WTC11 (cell line): ENCODE data around the gene SAA1. TPM values are rescaled to one million over a fixed set of nuclear protein-coding genes. Genes with fewer than 3 reads are reported as not detected.
"Not testable (repeated sequence)": the region's sequence is repeated elsewhere in the genome, so short reads cannot be mapped to it uniquely, and the experiment has no call there.

ENCODE experiments used
- ATAC-seq: fragments of 200-7000 bp; cut with Tn5 transposase; 2 replicates; pipeline ENCODE4 v1.10.0; 2021; ENCODE audit warnings: mild to moderate bottlenecking, moderate library complexity
- CTCF ChIA-PET: fragments of 300-600 bp; sonication (Branson Sonifier 250); formaldehyde crosslinking; loops from one replicate; lab custom pipeline; 2021; ENCODE audit warnings: antibody characterized with exemption; lab: Charles Lee
- POLR2A ChIA-PET: fragments of 350-600 bp; sonication (Branson Sonifier 250); formaldehyde crosslinking; loops from one replicate; lab custom pipeline; 2021; ENCODE audit warnings: antibody characterized with exemption; lab: Charles Lee
- DNase-seq: peaks from one replicate; pipeline ENCODE4 v3.0.0; 2021; ENCODE audit warnings: low spot score
- H3K27ac Mint-ChIP-seq: 2 replicates; pipeline ENCODE4 v1.8.0; 2021; ENCODE audit warnings: mixed read lengths
- H3K27me3 Mint-ChIP-seq: 2 replicates; pipeline ENCODE4 v1.8.0; 2021; ENCODE audit warnings: low read depth, mild to moderate bottlenecking, moderate library complexity, mixed read lengths
- H3K36me3 Mint-ChIP-seq: 2 replicates; pipeline ENCODE4 v1.8.0; 2021; ENCODE audit warnings: mixed read lengths
- H3K4me1 Mint-ChIP-seq: 2 replicates; pipeline ENCODE4 v1.8.0; 2022; ENCODE audit warnings: mixed read lengths
- H3K4me3 Mint-ChIP-seq: 2 replicates; pipeline ENCODE4 v1.8.0; 2021; ENCODE audit warnings: mild to moderate bottlenecking, moderate library complexity, mixed read lengths
- H3K9me3 Mint-ChIP-seq: 2 replicates; pipeline ENCODE4 v1.8.0; 2021; ENCODE audit warnings: mixed read lengths
- CREB1 ChIP-seq: sonication (generic); formaldehyde crosslinking; IDR thresholded peaks from 2 replicates; pipeline ENCODE4 v1.8.0; 2023; ENCODE audit warnings: mild to moderate bottlenecking, missing genetic modification reagents
- ESRRA ChIP-seq: sonication (generic); formaldehyde crosslinking; IDR thresholded peaks from 2 replicates; pipeline ENCODE4 v1.8.1; 2022; ENCODE audit warnings: mild to moderate bottlenecking, missing genetic modification reagents, borderline replicate concordance
- FOXK1 ChIP-seq: sonication (generic); formaldehyde crosslinking; IDR thresholded peaks from 2 replicates; pipeline ENCODE4 v1.8.0; 2022; ENCODE audit warnings: mild to moderate bottlenecking, moderate library complexity, missing genetic modification reagents
- HMGA2 ChIP-seq: fragments of 250-450 bp; sonication (Bioruptor Pico); IDR thresholded peaks from 2 replicates; pipeline ENCODE4 v1.4.0; 2021; ENCODE audit warnings: mild to moderate bottlenecking, moderate library complexity
- NR2C2 ChIP-seq: sonication (generic); formaldehyde crosslinking; IDR thresholded peaks from 2 replicates; pipeline ENCODE4 v1.8.0; 2022; ENCODE audit warnings: mild to moderate bottlenecking, missing genetic modification reagents
- NR3C1 ChIP-seq: sonication (generic); formaldehyde crosslinking; conservative IDR thresholded peaks from 2 replicates; pipeline ENCODE4 v1.8.1; 2023; ENCODE audit warnings: low read depth, mild to moderate bottlenecking, missing genetic modification reagents
- RELA ChIP-seq: sonication (generic); formaldehyde crosslinking; IDR thresholded peaks from 2 replicates; pipeline ENCODE4 v1.8.1; 2022; ENCODE audit warnings: missing genetic modification reagents, mild to moderate bottlenecking, borderline replicate concordance
- TCF7 ChIP-seq: sonication (generic); formaldehyde crosslinking; IDR thresholded peaks from 2 replicates; pipeline ENCODE4 v1.8.0; 2022; ENCODE audit warnings: mild to moderate bottlenecking, low read depth, missing genetic modification reagents, moderate library complexity
- TEAD1 ChIP-seq: sonication (generic); formaldehyde crosslinking; IDR thresholded peaks from 2 replicates; pipeline ENCODE4 v1.8.0; 2022; ENCODE audit warnings: mild to moderate bottlenecking, missing genetic modification reagents
- ZNF138 ChIP-seq: sonication (generic); formaldehyde crosslinking; conservative IDR thresholded peaks from 2 replicates; pipeline ENCODE4 v1.8.1; 2022; ENCODE audit warnings: mild to moderate bottlenecking, moderate library complexity, missing genetic modification reagents
- ZNF416 ChIP-seq: fragments of 250-450 bp; sonication (Bioruptor Pico); IDR thresholded peaks from 2 replicates; pipeline ENCODE4 v1.9.0; 2021; ENCODE audit warnings: mild to moderate bottlenecking, inconsistent platforms
- total RNA-seq: library from RNA; stranded (reverse); gene quantifications from 3 replicates; pipeline ENCODE4 v1.2.3, GENCODE V29; 2021
- TF ChIP-seq, protein P1 (sequence below): sonication (generic); formaldehyde crosslinking; conservative IDR thresholded peaks from 2 replicates; pipeline ENCODE4 v1.8.1; 2022; ENCODE audit warnings: mild to moderate bottlenecking, missing genetic modification reagents
- TF ChIP-seq, protein P2 (sequence below): sonication (generic); formaldehyde crosslinking; IDR thresholded peaks from 2 replicates; pipeline ENCODE4 v1.8.0; 2022; ENCODE audit warnings: mild to moderate bottlenecking, missing genetic modification reagents
- TF ChIP-seq, protein P3 (sequence below): sonication (generic); formaldehyde crosslinking; IDR thresholded peaks from 2 replicates; pipeline ENCODE4 v1.8.0; 2022; ENCODE audit warnings: missing genetic modification reagents
- TF ChIP-seq, protein P4 (sequence below): fragments of 250-450 bp; sonication (Bioruptor Pico); conservative IDR thresholded peaks from 2 replicates; pipeline ENCODE4 v1.9.0; 2021; ENCODE audit warnings: mild to moderate bottlenecking
- TF ChIP-seq, protein P5 (sequence below): sonication (generic); formaldehyde crosslinking; IDR thresholded peaks from 2 replicates; pipeline ENCODE4 v1.8.0; 2023; ENCODE audit warnings: mild to moderate bottlenecking, missing genetic modification reagents
- TF ChIP-seq, protein P6 (sequence below): sonication (generic); formaldehyde crosslinking; IDR thresholded peaks from 2 replicates; pipeline ENCODE4 v1.8.0; 2022; ENCODE audit warnings: mild to moderate bottlenecking, missing genetic modification reagents
- TF ChIP-seq, protein P7 (sequence below): sonication (generic); formaldehyde crosslinking; IDR thresholded peaks from 2 replicates; pipeline ENCODE4 v1.8.1; 2023; ENCODE audit warnings: mild to moderate bottlenecking, missing genetic modification reagents, moderate library complexity

SAA1 gene
- total RNA-seq, 1 experiment from 2014 or later = 7.7 TPM

DNA sequence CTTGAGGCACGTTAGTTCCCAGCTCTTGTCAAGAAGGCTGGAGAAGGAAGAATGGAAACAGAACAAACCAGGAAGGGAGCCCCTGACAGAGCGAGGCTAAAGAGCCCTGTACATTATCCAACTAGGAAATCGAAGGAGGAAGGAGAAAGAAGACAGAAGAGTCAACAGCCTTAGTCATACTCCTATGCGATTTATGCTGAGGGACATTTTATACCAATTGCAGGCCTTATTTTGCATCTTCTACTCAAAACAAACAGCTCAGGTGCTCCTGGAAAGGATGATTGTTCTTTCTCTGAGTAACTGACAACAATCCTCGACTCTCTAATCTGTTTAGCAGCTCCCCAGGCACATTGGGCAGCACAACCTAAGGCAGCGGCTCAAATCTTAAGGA is 18.9 kb upstream of the SAA1 start:
- H3K4me3 Mint-ChIP-seq, H3K9me3 Mint-ChIP-seq, H3K27ac Mint-ChIP-seq, DNase-seq, CTCF ChIA-PET, H3K4me1 Mint-ChIP-seq, ATAC-seq, H3K27me3 Mint-ChIP-seq, POLR2A ChIA-PET, H3K36me3 Mint-ChIP-seq: not testable (repeated sequence)

DNA sequence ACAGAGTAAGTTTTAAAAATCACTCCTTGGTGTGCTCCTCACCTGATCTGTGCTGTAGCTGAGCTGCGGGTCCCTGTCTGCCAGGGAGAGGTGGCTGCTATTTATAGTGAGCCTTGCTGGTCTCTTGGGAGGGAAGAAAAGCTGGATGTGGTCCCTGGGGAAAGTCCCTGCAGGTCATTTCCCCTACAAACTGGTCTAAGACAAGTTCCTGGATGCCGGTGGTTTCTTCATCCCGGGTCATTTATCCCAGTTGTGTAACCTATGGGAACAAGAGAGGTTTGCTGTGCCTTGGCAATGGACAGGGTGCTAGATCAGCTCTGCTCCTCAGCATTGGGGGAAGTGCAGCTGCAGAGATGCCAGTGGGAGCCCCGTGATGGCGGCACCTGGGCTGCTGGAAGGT is 17.5 kb upstream of the SAA1 start, which contains the start of gene SAA2:
Gene SAA2, minus strand, starts transcription at position 108 of the 400 bp plus-strand sequence. CDS start 657 bp downstream, outside the sequence.
- no peak for DNase-seq
- no peaks in the 10 kb centered on the region for H3K27me3 Mint-ChIP-seq
- ChIA-PET CTCF (interaction anchor here (1.1 kb wide), 1 partner anchor 21 kb away, joined by 3 read pairs; no protein-coding TSS in a partner anchor), POLR2A (no interaction called here)
- no peak for ATAC-seq
- no peaks in the 10 kb centered on the region for H3K36me3 Mint-ChIP-seq
- H3K4me3 Mint-ChIP-seq = no peak within 1 kb of the TSS
- no peaks in the 10 kb centered on the region for H3K4me1 Mint-ChIP-seq
- TF ChIP-seq NR2C2 (CRISPR knock-in tag) (no peak), ZNF416 (no peak), HMGA2 (CRISPR knock-in tag) (no peak), ESRRA (CRISPR knock-in tag) (no peak), RELA (CRISPR knock-in tag) (no peak), NR3C1 (CRISPR knock-in tag) (no peak), CREB1 (CRISPR knock-in tag) (no peak), TCF7 (CRISPR knock-in tag) (no peak), TEAD1 (CRISPR knock-in tag) (no peak), FOXK1 (CRISPR knock-in tag) (no peak), ZNF138 (no peak)
- TF ChIP-seq, protein P1, sequence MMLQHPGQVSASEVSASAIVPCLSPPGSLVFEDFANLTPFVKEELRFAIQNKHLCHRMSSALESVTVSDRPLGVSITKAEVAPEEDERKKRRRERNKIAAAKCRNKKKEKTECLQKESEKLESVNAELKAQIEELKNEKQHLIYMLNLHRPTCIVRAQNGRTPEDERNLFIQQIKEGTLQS (CRISPR knock-in tag) = no peak
- TF ChIP-seq, protein P2, sequence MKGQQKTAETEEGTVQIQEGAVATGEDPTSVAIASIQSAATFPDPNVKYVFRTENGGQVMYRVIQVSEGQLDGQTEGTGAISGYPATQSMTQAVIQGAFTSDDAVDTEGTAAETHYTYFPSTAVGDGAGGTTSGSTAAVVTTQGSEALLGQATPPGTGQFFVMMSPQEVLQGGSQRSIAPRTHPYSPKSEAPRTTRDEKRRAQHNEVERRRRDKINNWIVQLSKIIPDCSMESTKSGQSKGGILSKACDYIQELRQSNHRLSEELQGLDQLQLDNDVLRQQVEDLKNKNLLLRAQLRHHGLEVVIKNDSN (CRISPR knock-in tag) = no peak
- TF ChIP-seq, protein P3, sequence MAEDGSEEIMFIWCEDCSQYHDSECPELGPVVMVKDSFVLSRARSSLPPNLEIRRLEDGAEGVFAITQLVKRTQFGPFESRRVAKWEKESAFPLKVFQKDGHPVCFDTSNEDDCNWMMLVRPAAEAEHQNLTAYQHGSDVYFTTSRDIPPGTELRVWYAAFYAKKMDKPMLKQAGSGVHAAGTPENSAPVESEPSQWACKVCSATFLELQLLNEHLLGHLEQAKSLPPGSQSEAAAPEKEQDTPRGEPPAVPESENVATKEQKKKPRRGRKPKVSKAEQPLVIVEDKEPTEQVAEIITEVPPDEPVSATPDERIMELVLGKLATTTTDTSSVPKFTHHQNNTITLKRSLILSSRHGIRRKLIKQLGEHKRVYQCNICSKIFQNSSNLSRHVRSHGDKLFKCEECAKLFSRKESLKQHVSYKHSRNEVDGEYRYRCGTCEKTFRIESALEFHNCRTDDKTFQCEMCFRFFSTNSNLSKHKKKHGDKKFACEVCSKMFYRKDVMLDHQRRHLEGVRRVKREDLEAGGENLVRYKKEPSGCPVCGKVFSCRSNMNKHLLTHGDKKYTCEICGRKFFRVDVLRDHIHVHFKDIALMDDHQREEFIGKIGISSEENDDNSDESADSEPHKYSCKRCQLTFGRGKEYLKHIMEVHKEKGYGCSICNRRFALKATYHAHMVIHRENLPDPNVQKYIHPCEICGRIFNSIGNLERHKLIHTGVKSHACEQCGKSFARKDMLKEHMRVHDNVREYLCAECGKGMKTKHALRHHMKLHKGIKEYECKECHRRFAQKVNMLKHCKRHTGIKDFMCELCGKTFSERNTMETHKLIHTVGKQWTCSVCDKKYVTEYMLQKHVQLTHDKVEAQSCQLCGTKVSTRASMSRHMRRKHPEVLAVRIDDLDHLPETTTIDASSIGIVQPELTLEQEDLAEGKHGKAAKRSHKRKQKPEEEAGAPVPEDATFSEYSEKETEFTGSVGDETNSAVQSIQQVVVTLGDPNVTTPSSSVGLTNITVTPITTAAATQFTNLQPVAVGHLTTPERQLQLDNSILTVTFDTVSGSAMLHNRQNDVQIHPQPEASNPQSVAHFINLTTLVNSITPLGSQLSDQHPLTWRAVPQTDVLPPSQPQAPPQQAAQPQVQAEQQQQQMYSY (CRISPR knock-in tag) = no peak
- TF ChIP-seq, protein P4, sequence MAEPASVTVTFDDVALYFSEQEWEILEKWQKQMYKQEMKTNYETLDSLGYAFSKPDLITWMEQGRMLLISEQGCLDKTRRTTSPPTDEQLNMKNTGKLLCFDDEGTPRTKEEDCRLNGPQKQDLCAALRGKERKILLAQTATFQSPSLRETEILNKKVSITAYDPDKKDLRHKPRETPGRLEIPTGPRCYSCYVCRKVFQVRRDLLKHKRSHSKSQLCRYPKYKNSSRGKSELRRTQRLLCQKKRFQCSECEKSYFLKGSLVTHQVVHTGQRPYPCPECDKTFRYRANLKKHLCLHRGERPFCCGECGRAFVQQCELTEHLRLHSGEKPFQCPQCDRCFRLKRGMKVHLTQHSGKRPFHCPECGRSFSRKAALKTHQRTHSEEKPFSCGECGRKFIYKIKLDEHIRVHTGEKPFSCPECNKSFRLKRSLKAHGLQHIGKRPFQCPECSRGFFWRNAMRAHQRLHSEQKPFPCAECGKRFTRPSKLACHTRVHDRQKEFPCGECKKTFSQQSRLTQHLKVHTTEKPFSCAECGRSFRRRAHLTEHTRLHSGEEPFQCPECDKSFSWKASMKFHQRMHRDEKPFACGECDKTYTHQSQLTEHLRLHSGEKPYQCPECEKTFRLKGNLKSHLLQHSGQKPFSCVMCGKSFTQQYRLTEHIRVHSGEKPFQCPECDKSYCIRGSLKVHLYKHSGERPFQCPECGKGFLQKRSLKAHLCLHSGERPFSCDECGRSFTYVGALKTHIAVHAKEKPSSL (CRISPR knock-in tag) = no peak
- TF ChIP-seq, protein P5, sequence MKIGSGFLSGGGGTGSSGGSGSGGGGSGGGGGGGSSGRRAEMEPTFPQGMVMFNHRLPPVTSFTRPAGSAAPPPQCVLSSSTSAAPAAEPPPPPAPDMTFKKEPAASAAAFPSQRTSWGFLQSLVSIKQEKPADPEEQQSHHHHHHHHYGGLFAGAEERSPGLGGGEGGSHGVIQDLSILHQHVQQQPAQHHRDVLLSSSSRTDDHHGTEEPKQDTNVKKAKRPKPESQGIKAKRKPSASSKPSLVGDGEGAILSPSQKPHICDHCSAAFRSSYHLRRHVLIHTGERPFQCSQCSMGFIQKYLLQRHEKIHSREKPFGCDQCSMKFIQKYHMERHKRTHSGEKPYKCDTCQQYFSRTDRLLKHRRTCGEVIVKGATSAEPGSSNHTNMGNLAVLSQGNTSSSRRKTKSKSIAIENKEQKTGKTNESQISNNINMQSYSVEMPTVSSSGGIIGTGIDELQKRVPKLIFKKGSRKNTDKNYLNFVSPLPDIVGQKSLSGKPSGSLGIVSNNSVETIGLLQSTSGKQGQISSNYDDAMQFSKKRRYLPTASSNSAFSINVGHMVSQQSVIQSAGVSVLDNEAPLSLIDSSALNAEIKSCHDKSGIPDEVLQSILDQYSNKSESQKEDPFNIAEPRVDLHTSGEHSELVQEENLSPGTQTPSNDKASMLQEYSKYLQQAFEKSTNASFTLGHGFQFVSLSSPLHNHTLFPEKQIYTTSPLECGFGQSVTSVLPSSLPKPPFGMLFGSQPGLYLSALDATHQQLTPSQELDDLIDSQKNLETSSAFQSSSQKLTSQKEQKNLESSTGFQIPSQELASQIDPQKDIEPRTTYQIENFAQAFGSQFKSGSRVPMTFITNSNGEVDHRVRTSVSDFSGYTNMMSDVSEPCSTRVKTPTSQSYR = no peak
- TF ChIP-seq, protein P6, sequence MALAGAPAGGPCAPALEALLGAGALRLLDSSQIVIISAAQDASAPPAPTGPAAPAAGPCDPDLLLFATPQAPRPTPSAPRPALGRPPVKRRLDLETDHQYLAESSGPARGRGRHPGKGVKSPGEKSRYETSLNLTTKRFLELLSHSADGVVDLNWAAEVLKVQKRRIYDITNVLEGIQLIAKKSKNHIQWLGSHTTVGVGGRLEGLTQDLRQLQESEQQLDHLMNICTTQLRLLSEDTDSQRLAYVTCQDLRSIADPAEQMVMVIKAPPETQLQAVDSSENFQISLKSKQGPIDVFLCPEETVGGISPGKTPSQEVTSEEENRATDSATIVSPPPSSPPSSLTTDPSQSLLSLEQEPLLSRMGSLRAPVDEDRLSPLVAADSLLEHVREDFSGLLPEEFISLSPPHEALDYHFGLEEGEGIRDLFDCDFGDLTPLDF (CRISPR knock-in tag) = no peak
- TF ChIP-seq, protein P7, sequence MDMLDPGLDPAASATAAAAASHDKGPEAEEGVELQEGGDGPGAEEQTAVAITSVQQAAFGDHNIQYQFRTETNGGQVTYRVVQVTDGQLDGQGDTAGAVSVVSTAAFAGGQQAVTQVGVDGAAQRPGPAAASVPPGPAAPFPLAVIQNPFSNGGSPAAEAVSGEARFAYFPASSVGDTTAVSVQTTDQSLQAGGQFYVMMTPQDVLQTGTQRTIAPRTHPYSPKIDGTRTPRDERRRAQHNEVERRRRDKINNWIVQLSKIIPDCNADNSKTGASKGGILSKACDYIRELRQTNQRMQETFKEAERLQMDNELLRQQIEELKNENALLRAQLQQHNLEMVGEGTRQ (CRISPR knock-in tag) = no peak
- no peak within 1 kb of the TSS for H3K27ac Mint-ChIP-seq
- peaks cover 5% of the 10 kb centered on the region; the same call in 1 of the 2 replicates for H3K9me3 Mint-ChIP-seq
